Measurements from ENCODE around the gene ZNF563. TPM values are rescaled to one million over a fixed set of nuclear protein-coding genes. Genes with fewer than 3 reads are reported as not detected.
A peak's percentile ranks its signal among the peaks of the same experiment; 100 is the strongest.

ZNF563 gene
- total RNA-seq: 10 to 100 TPM; 15.0 to 15.6 TPM
- 1 to 10 TPM; 5.4 to 6.9 TPM for polyA plus RNA-seq

GRCh38 chr19:12333162-12334159 lies at the start of gene ZNF563:
ZNF563 (minus strand) TSS chr19:12333633; CDS start chr19:12333482, 151 bp downstream.
- Mint-ChIP-seq H3K27ac (peak within 1 kb of the TSS; percentile 83 to 99 (median 99)), H3K9me3 (no peaks in the 10 kb centered on the region), H3K4me1 (peaks cover 28 to 42% (median 37%) of the 10 kb centered on the region in 4 donors), H3K27me3 (no peaks in the 10 kb centered on the region), H3K4me3 (peak within 1 kb of the TSS; percentile 96 to 100 (median 99)), H3K36me3 (peaks cover 0 to 10% of the 10 kb centered on the region in 2 donors)
- Histone ChIP-seq H3K27ac (ENCODE audit: low read depth, low read length) (peak within 1 kb of the TSS; percentile 80), H3K27me3 (ENCODE audit: insufficient read depth, low read length) (no peaks in the 10 kb centered on the region), H3K4me3 (ENCODE audit: low read length in 2 of 2) (peak within 1 kb of the TSS; percentile 74 to 82), H3K36me3 (ENCODE audit: insufficient read depth, low read length) (no peaks in the 10 kb centered on the region), H3K4me1 (ENCODE audit: insufficient read depth, low read length) (peaks cover 27% of the 10 kb centered on the region), H3K9me3 (ENCODE audit: control insufficient read depth in 1 of 2, low read length in 2 of 2) (no peaks in the 10 kb centered on the region)
- CTCF ChIA-PET (ENCODE audit: partially characterized antibody): interaction anchor here (0.6 to 2.0 kb wide), 12 partner anchors 14 to 521 kb away, joined by 3 to 6 read pairs (median 3); partner anchors contain the start of genes ZNF136 and ZNF442
- DNase-seq: peak; percentile 96 to 98 (median 96)
- POLR2A ChIA-PET (ENCODE audit: partially characterized antibody): interaction anchor here (0.6 to 5.3 kb wide), 37 partner anchors 10 to 1498 kb away, joined by 3 to 148 read pairs (median 4); partner anchors contain the start of genes JUNB, TMED1, ZNF136 and ZNF20
- intact Hi-C loops (cut with micrococcal nuclease): loop anchor here (1.0 to 5.0 kb wide), 7 partner anchors 31 to 170 kb away; partner anchors contain the start of genes ZNF136, ZNF44, ZNF442 and ZNF799

GRCh38 chr19:12380444-12380737 lies 47.0 kb upstream of the ZNF563 start:
- no peak for DNase-seq
- intact Hi-C loops (cut with micrococcal nuclease): no loop called here
- Histone ChIP-seq H3K27ac (ENCODE audit: low read depth, low read length) (no peak overlapping the region), H3K4me1 (ENCODE audit: insufficient read depth, low read length) (no peaks in the 10 kb centered on the region), H3K4me3 (ENCODE audit: low read length in 2 of 2) (no peak overlapping the region), H3K36me3 (ENCODE audit: insufficient read depth, low read length) (no peaks in the 10 kb centered on the region), H3K9me3 (ENCODE audit: control insufficient read depth in 1 of 2, low read length in 2 of 2) (peaks cover 10 to 44% of the 10 kb centered on the region in 2 donors), H3K27me3 (ENCODE audit: insufficient read depth, low read length) (no peaks in the 10 kb centered on the region)
- ChIA-PET POLR2A (ENCODE audit: partially characterized antibody) (no interaction called here), CTCF (ENCODE audit: partially characterized antibody) (no interaction called here)
- no peak overlapping the region for H3K4me3 Mint-ChIP-seq
- H3K9me3 Mint-ChIP-seq: peaks cover 8 to 93% (median 63%) of the 10 kb centered on the region in 8 donors
- H3K27ac Mint-ChIP-seq: no peak overlapping the region
- peaks cover 37 to 55% of the 10 kb centered on the region in 2 donors for H3K36me3 Mint-ChIP-seq
- peaks cover 0 to 4% (median under 1%) of the 10 kb centered on the region in 4 donors for H3K4me1 Mint-ChIP-seq
- no peaks in the 10 kb centered on the region for H3K27me3 Mint-ChIP-seq

GRCh38 chr19:12379732-12380443 lies 46.5 kb upstream of the ZNF563 start:
- Mint-ChIP-seq H3K27me3 (no peaks in the 10 kb centered on the region), H3K4me3 (no peak overlapping the region), H3K4me1 (peaks cover 0 to 4% (median under 1%) of the 10 kb centered on the region in 4 donors), H3K27ac (no peak overlapping the region), H3K9me3 (peaks cover 8 to 92% (median 63%) of the 10 kb centered on the region in 8 donors), H3K36me3 (peaks cover 37 to 55% of the 10 kb centered on the region in 2 donors)
- Histone ChIP-seq H3K36me3 (ENCODE audit: insufficient read depth, low read length) (no peaks in the 10 kb centered on the region), H3K27ac (ENCODE audit: low read depth, low read length) (no peak overlapping the region), H3K27me3 (ENCODE audit: insufficient read depth, low read length) (no peaks in the 10 kb centered on the region), H3K9me3 (ENCODE audit: control insufficient read depth in 1 of 2, low read length in 2 of 2) (peaks cover 10 to 42% of the 10 kb centered on the region in 2 donors), H3K4me1 (ENCODE audit: insufficient read depth, low read length) (no peaks in the 10 kb centered on the region), H3K4me3 (ENCODE audit: low read length in 2 of 2) (no peak overlapping the region)
- intact Hi-C loops (cut with micrococcal nuclease): no loop called here
- CTCF ChIA-PET (ENCODE audit: partially characterized antibody): interaction anchor here (0.6 kb wide), 1 partner anchor 320 kb away, joined by 3 read pairs; no protein-coding TSS in a partner anchor
- no peak for DNase-seq
- POLR2A ChIA-PET (ENCODE audit: partially characterized antibody): no interaction called here

GRCh38 chr19:12374026-12374425 lies 40.6 kb upstream of the ZNF563 start:
- no peaks in the 10 kb centered on the region for H3K36me3 ChIP-seq (ENCODE audit: insufficient read depth, low read length)
- Mint-ChIP-seq H3K4me3 (no peak overlapping the region), H3K9me3 (peaks cover 12 to 45% (median 32%) of the 10 kb centered on the region in 8 donors), H3K27me3 (no peaks in the 10 kb centered on the region), H3K4me1 (peaks cover 0 to 4% (median under 1%) of the 10 kb centered on the region in 4 donors), H3K27ac (no peak overlapping the region), H3K36me3 (peaks cover 13 to 16% of the 10 kb centered on the region in 2 donors)
- CTCF ChIA-PET (ENCODE audit: partially characterized antibody): no interaction called here
- H3K4me3 ChIP-seq (ENCODE audit: low read length in 2 of 2): no peak overlapping the region
- no peak overlapping the region for H3K27ac ChIP-seq (ENCODE audit: low read depth, low read length)
- peaks cover 4 to 15% of the 10 kb centered on the region in 2 donors for H3K9me3 ChIP-seq (ENCODE audit: control insufficient read depth in 1 of 2, low read length in 2 of 2)
- DNase-seq: no peak
- intact Hi-C loops (cut with micrococcal nuclease): no loop called here
- no peaks in the 10 kb centered on the region for H3K4me1 ChIP-seq (ENCODE audit: insufficient read depth, low read length)
- H3K27me3 ChIP-seq (ENCODE audit: insufficient read depth, low read length): no peaks in the 10 kb centered on the region
- POLR2A ChIA-PET (ENCODE audit: partially characterized antibody): no interaction called here

GRCh38 chr19:12365236-12366162 lies 32.1 kb upstream of the ZNF563 start, which contains the start of gene ZNF442:
ZNF442 (minus strand) TSS chr19:12365683; CDS start chr19:12363631, 2,052 bp downstream.
- ChIA-PET CTCF (ENCODE audit: partially characterized antibody) (interaction anchor here (0.6 to 1.3 kb wide), 5 partner anchors 18 to 402 kb away, joined by 3 to 5 read pairs (median 3); partner anchors contain the start of gene ZNF563), POLR2A (ENCODE audit: partially characterized antibody) (interaction anchor here (0.7 to 2.0 kb wide), 8 partner anchors 33 to 377 kb away, joined by 3 to 23 read pairs (median 5); partner anchors contain the start of genes ZNF20, ZNF44, ZNF443 and ZNF563)
- H3K9me3 ChIP-seq (ENCODE audit: control insufficient read depth in 1 of 2, low read length in 2 of 2): no peaks in the 10 kb centered on the region
- Mint-ChIP-seq H3K4me3 (peak within 1 kb of the TSS; percentile 91 to 98 (median 95)), H3K9me3 (peaks cover 0 to 11% (median under 1%) of the 10 kb centered on the region in 8 donors), H3K36me3 (peaks cover 0 to 5% of the 10 kb centered on the region in 2 donors), H3K4me1 (peaks cover 9 to 29% (median 20%) of the 10 kb centered on the region in 4 donors), H3K27me3 (peaks cover 3 to 5% of the 10 kb centered on the region in 2 donors), H3K27ac (peak within 1 kb of the TSS; percentile 41 to 90 (median 84))
- peaks cover 17% of the 10 kb centered on the region for H3K4me1 ChIP-seq (ENCODE audit: insufficient read depth, low read length)
- DNase-seq: peak; percentile 71 to 84 (median 75)
- peak within 1 kb of the TSS; percentile 41 for H3K27ac ChIP-seq (ENCODE audit: low read depth, low read length)
- H3K4me3 ChIP-seq (ENCODE audit: low read length in 2 of 2): peak within 1 kb of the TSS; percentile 62 to 69
- no peaks in the 10 kb centered on the region for H3K36me3 ChIP-seq (ENCODE audit: insufficient read depth, low read length)
- intact Hi-C loops (cut with micrococcal nuclease): loop anchor here (2.0 to 5.0 kb wide), 3 partner anchors 33 to 75 kb away; partner anchors contain the start of genes ZNF443, ZNF563 and ZNF799
- H3K27me3 ChIP-seq (ENCODE audit: insufficient read depth, low read length): no peaks in the 10 kb centered on the region

All from CD4-positive, alpha-beta memory T cell (primary cell).